Stimulated activated effector memory CD8-positive, alpha-beta T cell treated with anti-CD3 and anti-CD28 coated beads, Interleukin-12 subunit alpha, Interleukin-12 subunit beta, amount 100 ng/mL, for 72 hours (primary cell): ENCODE measurements around the gene ZNF609.

Experiments
- ATAC-seq: fragments of 150-1000 bp; cut with Tn5 transposase; 2 replicates; pipeline ENCODE4 v1.10.0; 2021
- DNase-seq, 2 donors: peaks; one replicate each; pipeline ENCODE4 v3.0.0; 2021 to 2022; ENCODE audit warnings: low spot score in 2 of 2
- H3K27ac Mint-ChIP-seq: one replicate; pipeline ENCODE4 v1.8.0; 2022; ENCODE audit warnings: mild to moderate bottlenecking, mixed read lengths
- H3K36me3 Mint-ChIP-seq: one replicate; pipeline ENCODE4 v1.8.0; 2022; ENCODE audit warnings: mild to moderate bottlenecking, mixed read lengths
- H3K4me1 Mint-ChIP-seq: one replicate; pipeline ENCODE4 v1.8.0; 2022; ENCODE audit warnings: mixed read lengths
- H3K4me3 Mint-ChIP-seq: one replicate; pipeline ENCODE4 v1.8.0; 2022; ENCODE audit warnings: mild to moderate bottlenecking, mixed read lengths
- H3K9me3 Mint-ChIP-seq: one replicate; pipeline ENCODE4 v1.8.0; 2022; ENCODE audit warnings: mixed read lengths

ZNF609 gene

GRCh38 chr15:64717735-64718495 is 257.5 kb downstream of the ZNF609 start:
- ATAC-seq = no peak
- DNase-seq = no peak
- Mint-ChIP-seq H3K4me1 (no peaks in the 10 kb centered on the region), H3K9me3 (no peaks in the 10 kb centered on the region), H3K36me3 (no peaks in the 10 kb centered on the region), H3K4me3 (no peak overlapping the region), H3K27ac (no peak overlapping the region)

- Mint-ChIP-seq H3K27ac (no peak overlapping the region), H3K4me3 (no peak overlapping the region), H3K36me3 (no peaks in the 10 kb centered on the region), H3K4me1 (no peaks in the 10 kb centered on the region), H3K9me3 (no peaks in the 10 kb centered on the region)
- DNase-seq (no peak), ATAC-seq (no peak)
Observed at GRCh38 chr15:64720188-64720587, 259.8 kb downstream of the ZNF609 start.

GRCh38 chr15:64730151-64730550 is 269.8 kb downstream of the ZNF609 start:
- Mint-ChIP-seq H3K36me3 (no peaks in the 10 kb centered on the region), H3K9me3 (no peaks in the 10 kb centered on the region), H3K4me1 (peaks cover 13% of the 10 kb centered on the region), H3K27ac (no peak overlapping the region), H3K4me3 (no peak overlapping the region)
- no peak for DNase-seq
- ATAC-seq = no peak

GRCh38 chr15:64731012-64731804 is 270.8 kb downstream of the ZNF609 start:
- peaks cover 13% of the 10 kb centered on the region for H3K4me1 Mint-ChIP-seq
- DNase-seq (peak; percentile 82 to 91), ATAC-seq (peak; percentile 82)
- no peaks in the 10 kb centered on the region for H3K9me3 Mint-ChIP-seq
- H3K4me3 Mint-ChIP-seq = no peak overlapping the region
- no peak overlapping the region for H3K27ac Mint-ChIP-seq
- no peaks in the 10 kb centered on the region for H3K36me3 Mint-ChIP-seq

- DNase-seq = no peak
- H3K4me1 Mint-ChIP-seq = peaks cover 13% of the 10 kb centered on the region
- H3K4me3 Mint-ChIP-seq = no peak overlapping the region
- ATAC-seq = no peak
- no peaks in the 10 kb centered on the region for H3K9me3 Mint-ChIP-seq
- no peak overlapping the region for H3K27ac Mint-ChIP-seq
- H3K36me3 Mint-ChIP-seq = no peaks in the 10 kb centered on the region
Observed at GRCh38 chr15:64731805-64732151, 271.4 kb downstream of the ZNF609 start.

- Mint-ChIP-seq H3K9me3 (no peaks in the 10 kb centered on the region), H3K36me3 (no peaks in the 10 kb centered on the region), H3K27ac (no peak overlapping the region), H3K4me3 (no peak overlapping the region), H3K4me1 (peaks cover 13% of the 10 kb centered on the region)
- no peak for ATAC-seq
- DNase-seq = no peak
Observed at GRCh38 chr15:64732156-64732860, 271.9 kb downstream of the ZNF609 start.
